HEK293 (cell line): ENCODE results near the gene RNF223.
A peak's percentile ranks its signal among the peaks of the same experiment; 100 is the strongest.

Experiments used
- CTCF ChIA-PET: fragments of 350-600 bp; formaldehyde crosslinking; extraction: SDS; loops from one replicate; lab custom pipeline; 2021; ENCODE audit warnings: antibody characterized with exemption; lab: Yijun Ruan, JAX
- POLR2A ChIA-PET: fragments of 300-600 bp; formaldehyde crosslinking; extraction: SDS; loops from one replicate; lab custom pipeline; 2020; ENCODE audit warnings: antibody characterized with exemption, inconsistent platforms; lab: Yijun Ruan, JAX
- H3K27ac ChIP-seq: fragments of 200-500 bp; sonication (Bioruptor generic); 2 replicates; pipeline ENCODE4 v1.5.1; 2014; ENCODE audit warnings: low read depth, low read length, control low read depth, inconsistent platforms; ENCODE audit errors: extremely low read depth
- H3K36me3 ChIP-seq, 2 experiments: fragments of 200-500 bp in 1 of 2; sonication (Bioruptor generic) in 1 of 2; 1 replicate in 1 of 2; 2 replicates in 1 of 2; pipeline ENCODE4 v1.5.1; 2014 to 2017; ENCODE audit warnings: inconsistent platforms in 2 of 2, low read length in 2 of 2; ENCODE audit not compliant: control insufficient read depth in 2 of 2, insufficient read depth in 1 of 2
- H3K4me1 ChIP-seq: fragments of 200-500 bp; sonication (Bioruptor generic); 2 replicates; pipeline ENCODE4 v1.5.1; 2014; ENCODE audit warnings: mild to moderate bottlenecking, low read length, inconsistent platforms; ENCODE audit not compliant: control insufficient read depth, insufficient read depth
- H3K4me3 ChIP-seq: 2 replicates; pipeline ENCODE4 v1.5.1; 2011; ENCODE audit warnings: low read depth, mild to moderate bottlenecking, control low read depth, low read length, moderate library complexity
- H3K9me3 ChIP-seq: fragments of 200-500 bp; sonication (Bioruptor generic); 2 replicates; pipeline ENCODE4 v1.5.1; 2014; ENCODE audit warnings: low read depth, low read length, inconsistent platforms; ENCODE audit not compliant: control insufficient read depth, insufficient read depth
- EGR2 ChIP-seq: fragments of 450-650 bp; formaldehyde crosslinking; IDR thresholded peaks from 2 replicates; pipeline ENCODE4 v1.5.1; 2016; ENCODE audit warnings: low read depth, missing biosample characterization, missing genetic modification characterization
- GLI4 ChIP-seq: fragments of 450-650 bp; formaldehyde crosslinking; IDR thresholded peaks from 2 replicates; pipeline ENCODE4 v1.5.1; 2016; ENCODE audit warnings: missing biosample characterization, missing genetic modification characterization
- GLIS2 ChIP-seq: fragments of 450-650 bp; formaldehyde crosslinking; IDR thresholded peaks from 2 replicates; pipeline ENCODE4 v1.5.1; 2016; ENCODE audit warnings: missing biosample characterization, missing genetic modification characterization
- HIC1 ChIP-seq: fragments of 450-650 bp; formaldehyde crosslinking; IDR thresholded peaks from 2 replicates; pipeline ENCODE4 v1.5.1; 2016; ENCODE audit warnings: missing biosample characterization, missing genetic modification characterization
- KLF1 ChIP-seq: fragments of 450-650 bp; formaldehyde crosslinking; IDR thresholded peaks from 2 replicates; pipeline ENCODE4 v1.5.1; 2016; ENCODE audit warnings: missing biosample characterization, missing genetic modification characterization
- KLF8 ChIP-seq: fragments of 450-650 bp; formaldehyde crosslinking; IDR thresholded peaks from 2 replicates; pipeline ENCODE4 v1.5.1; 2016; ENCODE audit warnings: missing biosample characterization, missing genetic modification characterization
- ZBTB1 ChIP-seq: fragments of 450-650 bp; formaldehyde crosslinking; IDR thresholded peaks from 2 replicates; pipeline ENCODE4 v1.5.1; 2016; ENCODE audit warnings: missing biosample characterization, missing genetic modification characterization
- ZBTB21 ChIP-seq: fragments of 450-650 bp; formaldehyde crosslinking; IDR thresholded peaks from 2 replicates; pipeline ENCODE4 v1.5.1; 2017; ENCODE audit warnings: missing biosample characterization, missing genetic modification characterization
- ZBTB8A ChIP-seq: fragments of 450-650 bp; formaldehyde crosslinking; IDR thresholded peaks from 2 replicates; pipeline ENCODE4 v1.5.1; 2016; ENCODE audit warnings: missing biosample characterization, missing genetic modification characterization
- ZNF132 ChIP-seq: fragments of 450-650 bp; formaldehyde crosslinking; IDR thresholded peaks from 2 replicates; pipeline ENCODE4 v1.5.1; 2017; ENCODE audit warnings: missing biosample characterization, missing genetic modification characterization, borderline replicate concordance
- ZNF157 ChIP-seq: fragments of 450-650 bp; formaldehyde crosslinking; IDR thresholded peaks from 2 replicates; pipeline ENCODE4 v1.5.1; 2016; ENCODE audit warnings: missing biosample characterization, missing genetic modification characterization
- ZNF169 ChIP-seq: fragments of 450-650 bp; formaldehyde crosslinking; IDR thresholded peaks from 2 replicates; pipeline ENCODE4 v1.5.1; 2016; ENCODE audit warnings: missing biosample characterization, missing genetic modification characterization
- ZNF280C ChIP-seq: fragments of 450-650 bp; formaldehyde crosslinking; IDR thresholded peaks from 2 replicates; pipeline ENCODE4 v1.5.1; 2016; ENCODE audit warnings: missing biosample characterization, missing genetic modification characterization
- ZNF350 ChIP-seq: fragments of 450-650 bp; formaldehyde crosslinking; IDR thresholded peaks from 2 replicates; pipeline ENCODE4 v1.5.0; 2017; ENCODE audit warnings: missing biosample characterization, mild to moderate bottlenecking, missing genetic modification characterization
- ZNF366 ChIP-seq: fragments of 450-650 bp; formaldehyde crosslinking; conservative IDR thresholded peaks from 2 replicates; pipeline ENCODE4 v1.5.1; 2016; ENCODE audit warnings: missing biosample characterization, missing genetic modification characterization
- ZNF394 ChIP-seq: fragments of 450-650 bp; formaldehyde crosslinking; IDR thresholded peaks from 2 replicates; pipeline ENCODE4 v1.5.1; 2016; ENCODE audit warnings: missing biosample characterization, missing genetic modification characterization, mild to moderate bottlenecking, moderate library complexity, borderline replicate concordance
- ZNF423 ChIP-seq: fragments of 450-650 bp; formaldehyde crosslinking; IDR thresholded peaks from 2 replicates; pipeline ENCODE4 v1.5.1; 2016; ENCODE audit warnings: missing biosample characterization, missing genetic modification characterization
- ZNF449 ChIP-seq: fragments of 450-650 bp; formaldehyde crosslinking; IDR thresholded peaks from 2 replicates; pipeline ENCODE4 v1.5.1; 2017; ENCODE audit warnings: missing biosample characterization, mild to moderate bottlenecking, missing genetic modification characterization, moderate library complexity
- ZNF510 ChIP-seq: fragments of 450-650 bp; formaldehyde crosslinking; IDR thresholded peaks from 2 replicates; pipeline ENCODE4 v1.5.1; 2018; ENCODE audit warnings: mild to moderate bottlenecking, missing genetic modification characterization, missing biosample characterization; ENCODE audit not compliant: insufficient replicate concordance
- ZNF558 ChIP-seq: fragments of 450-650 bp; formaldehyde crosslinking; IDR thresholded peaks from 2 replicates; pipeline ENCODE4 v1.5.1; 2016; ENCODE audit warnings: missing biosample characterization, missing genetic modification characterization
- ZNF600 ChIP-seq: fragments of 450-650 bp; formaldehyde crosslinking; IDR thresholded peaks from 2 replicates; pipeline ENCODE4 v1.5.1; 2016; ENCODE audit warnings: missing biosample characterization, missing genetic modification characterization
- ZNF664 ChIP-seq: fragments of 450-650 bp; formaldehyde crosslinking; IDR thresholded peaks from 2 replicates; pipeline ENCODE4 v1.5.1; 2016; ENCODE audit warnings: missing biosample characterization, missing genetic modification characterization

The RNF223 gene

GRCh38 chr1:1050577-1051052, 23.5 kb downstream of the RNF223 start:
- Histone ChIP-seq H3K4me3 (no peak overlapping the region), H3K9me3 (no peaks in the 10 kb centered on the region), H3K4me1 (no peaks in the 10 kb centered on the region), H3K27ac (no peak overlapping the region), H3K36me3 (peaks cover 0 to 77% of the 10 kb centered on the region in 2 experiments; a peak in 1 of 3 replicates)
- ChIA-PET CTCF (interaction anchor here (0.7 kb wide), 1 partner anchor 12 kb away, joined by 3 read pairs; no protein-coding TSS in a partner anchor), POLR2A (interaction anchor here (1.2 kb wide), 1 partner anchor 43 kb away, joined by 3 read pairs; no protein-coding TSS in a partner anchor)
- TF ChIP-seq KLF1 (tag by site-specific recombination) (peak; percentile 36; the same call in 1 of the 2 replicates), ZNF449 (tag by site-specific recombination) (no peak)

GRCh38 chr1:1049318-1050165, 24.6 kb downstream of the RNF223 start:
- POLR2A ChIA-PET = no interaction called here
- CTCF ChIA-PET = no interaction called here
- no peak overlapping the region for H3K4me3 ChIP-seq
- TF ChIP-seq ZNF366 (tag by site-specific recombination) = no peak
- TF ChIP-seq HIC1 (tag by site-specific recombination) = 0 out of 2 replicates have a peak, but pooled peaks have one; percentile 33
- TF ChIP-seq KLF8 (tag by site-specific recombination) = peak; percentile 54; the same call in 1 of the 2 replicates
- peak; percentile 55 for TF ChIP-seq KLF1 (tag by site-specific recombination)
- no peak for TF ChIP-seq ZNF394
- TF ChIP-seq ZBTB1 = no peak
- no peak for TF ChIP-seq ZNF169 (tag by site-specific recombination)
- no peaks in the 10 kb centered on the region for H3K4me1 ChIP-seq
- H3K27ac ChIP-seq = no peak overlapping the region
- no peaks in the 10 kb centered on the region for H3K9me3 ChIP-seq
- H3K36me3 ChIP-seq = peaks cover 0 to 81% of the 10 kb centered on the region in 2 experiments; a peak in 1 of 3 replicates

GRCh38 chr1:1048765-1049164, 25.3 kb downstream of the RNF223 start:
- ChIA-PET POLR2A (no interaction called here), CTCF (no interaction called here)
- no peak overlapping the region for H3K27ac ChIP-seq
- no peaks in the 10 kb centered on the region for H3K4me1 ChIP-seq
- H3K9me3 ChIP-seq = no peaks in the 10 kb centered on the region
- H3K4me3 ChIP-seq = no peak overlapping the region
- peaks cover 0 to 81% of the 10 kb centered on the region in 2 experiments; a peak in 1 of 3 replicates for H3K36me3 ChIP-seq
- TF ChIP-seq EGR2 (tag by site-specific recombination) = no peak
- no peak for TF ChIP-seq GLIS2 (tag by site-specific recombination)
- TF ChIP-seq HIC1 (tag by site-specific recombination) = no peak
- no peak for TF ChIP-seq GLI4 (tag by site-specific recombination)
- TF ChIP-seq ZNF558 (tag by site-specific recombination) = no peak
- no peak for TF ChIP-seq ZNF510 (tag by site-specific recombination)
- TF ChIP-seq ZNF350 (tag by site-specific recombination) = no peak
- no peak for TF ChIP-seq ZNF600
- no peak for TF ChIP-seq ZNF132 (tag by site-specific recombination)
- no peak for TF ChIP-seq ZBTB8A (tag by site-specific recombination)
- TF ChIP-seq ZNF280C (tag by site-specific recombination) = no peak
- no peak for TF ChIP-seq ZBTB21 (tag by site-specific recombination)
- no peak for TF ChIP-seq ZNF664 (tag by site-specific recombination)
- TF ChIP-seq ZNF423 (tag by site-specific recombination) = no peak
- TF ChIP-seq ZNF157 (tag by site-specific recombination) = no peak
